ENCODE data around the gene TSC2. TPM values are rescaled to one million over a fixed set of nuclear protein-coding genes. Genes with fewer than 3 reads are reported as not detected.

The TSC2 gene
- total and polyA plus RNA-seq, 2 donors = 22.7 to 61.8 TPM

- peaks cover 12 to 35% of the 10 kb centered on the region in 2 donors for H3K4me1 ChIP-seq (ENCODE audit: control insufficient read depth in 2 of 2, insufficient read depth in 2 of 2, low read length in 2 of 2)
- H3K27me3 ChIP-seq (ENCODE audit: control insufficient read depth in 2 of 2, insufficient read depth in 1 of 2, low read length in 1 of 2) = peaks cover 46 to 77% of the 10 kb centered on the region in 2 donors
- peak overlapping the region in 1 of 2 donors; percentile 55 for H3K4me3 ChIP-seq (ENCODE audit: low read length in 2 of 2)
- no peak for DNase-seq (ENCODE audit: low read depth in 6 of 9, low spot score in 9 of 9)
- H3K9me3 ChIP-seq (ENCODE audit: control insufficient read depth in 2 of 2, insufficient read depth in 1 of 2, low read length in 1 of 2) = peaks cover 1 to 11% of the 10 kb centered on the region in 2 donors
- peak overlapping the region in 1 of 2 donors; percentile 13 for H3K27ac ChIP-seq (ENCODE audit: low read depth in 1 of 2, low read length in 1 of 2)
- 13% methylated on average over 76 of the region's 76 CpGs for WGBS
- no peaks in the 10 kb centered on the region for H3K36me3 ChIP-seq (ENCODE audit: control insufficient read depth in 2 of 2, insufficient read depth in 2 of 2, low read length in 1 of 2)
Observed at GRCh38 chr16:2027024-2028010, 20.5 kb upstream of the TSC2 start.

GRCh38 chr16:2028146-2028545 lies 19.6 kb upstream of the TSC2 start:
- Histone ChIP-seq H3K36me3 (ENCODE audit: control insufficient read depth in 2 of 2, insufficient read depth in 2 of 2, low read length in 1 of 2) (no peaks in the 10 kb centered on the region), H3K27me3 (ENCODE audit: control insufficient read depth in 2 of 2, insufficient read depth in 1 of 2, low read length in 1 of 2) (peaks cover 46 to 78% of the 10 kb centered on the region in 2 donors), H3K9me3 (ENCODE audit: control insufficient read depth in 2 of 2, insufficient read depth in 1 of 2, low read length in 1 of 2) (peaks cover 1 to 11% of the 10 kb centered on the region in 2 donors), H3K4me3 (ENCODE audit: low read length in 2 of 2) (no peak overlapping the region), H3K27ac (ENCODE audit: low read depth in 1 of 2, low read length in 1 of 2) (no peak overlapping the region), H3K4me1 (ENCODE audit: control insufficient read depth in 2 of 2, insufficient read depth in 2 of 2, low read length in 2 of 2) (peaks cover 9 to 38% of the 10 kb centered on the region in 2 donors)
- DNase-seq (ENCODE audit: low read depth in 6 of 9, low spot score in 9 of 9) = no peak
- WGBS = 92% methylated on average over 3 of the region's 3 CpGs

- no peaks in the 10 kb centered on the region for H3K36me3 ChIP-seq (ENCODE audit: control insufficient read depth in 2 of 2, insufficient read depth in 2 of 2, low read length in 1 of 2)
- no peak for DNase-seq (ENCODE audit: low read depth in 6 of 9, low spot score in 9 of 9)
- peaks cover 1 to 11% of the 10 kb centered on the region in 2 donors for H3K9me3 ChIP-seq (ENCODE audit: control insufficient read depth in 2 of 2, insufficient read depth in 1 of 2, low read length in 1 of 2)
- no peak overlapping the region for H3K4me3 ChIP-seq (ENCODE audit: low read length in 2 of 2)
- H3K27ac ChIP-seq (ENCODE audit: low read depth in 1 of 2, low read length in 1 of 2) = no peak overlapping the region
- peaks cover 46 to 79% of the 10 kb centered on the region in 2 donors for H3K27me3 ChIP-seq (ENCODE audit: control insufficient read depth in 2 of 2, insufficient read depth in 1 of 2, low read length in 1 of 2)
- H3K4me1 ChIP-seq (ENCODE audit: control insufficient read depth in 2 of 2, insufficient read depth in 2 of 2, low read length in 2 of 2) = peaks cover 7 to 38% of the 10 kb centered on the region in 2 donors
- 89% methylated on average over 18 of the region's 18 CpGs for WGBS
Observed at GRCh38 chr16:2028620-2029220, 19.1 kb upstream of the TSC2 start.

GRCh38 chr16:2029350-2029749 lies 18.4 kb upstream of the TSC2 start:
- Histone ChIP-seq H3K4me1 (ENCODE audit: control insufficient read depth in 2 of 2, insufficient read depth in 2 of 2, low read length in 2 of 2) (peaks cover 4 to 37% of the 10 kb centered on the region in 2 donors), H3K27me3 (ENCODE audit: control insufficient read depth in 2 of 2, insufficient read depth in 1 of 2, low read length in 1 of 2) (peaks cover 42 to 75% of the 10 kb centered on the region in 2 donors), H3K9me3 (ENCODE audit: control insufficient read depth in 2 of 2, insufficient read depth in 1 of 2, low read length in 1 of 2) (peaks cover 1 to 11% of the 10 kb centered on the region in 2 donors), H3K36me3 (ENCODE audit: control insufficient read depth in 2 of 2, insufficient read depth in 2 of 2, low read length in 1 of 2) (no peaks in the 10 kb centered on the region), H3K4me3 (ENCODE audit: low read length in 2 of 2) (no peak overlapping the region), H3K27ac (ENCODE audit: low read depth in 1 of 2, low read length in 1 of 2) (no peak overlapping the region)
- 98% methylated on average over 22 of the region's 22 CpGs for WGBS
- no peak for DNase-seq (ENCODE audit: low read depth in 6 of 9, low spot score in 9 of 9)

- H3K27me3 ChIP-seq (ENCODE audit: control insufficient read depth in 2 of 2, insufficient read depth in 1 of 2, low read length in 1 of 2) = peaks cover 38 to 71% of the 10 kb centered on the region in 2 donors
- 96% methylated on average over 11 of the region's 11 CpGs for WGBS
- H3K27ac ChIP-seq (ENCODE audit: low read depth in 1 of 2, low read length in 1 of 2) = no peak overlapping the region
- peaks cover 1 to 11% of the 10 kb centered on the region in 2 donors for H3K9me3 ChIP-seq (ENCODE audit: control insufficient read depth in 2 of 2, insufficient read depth in 1 of 2, low read length in 1 of 2)
- DNase-seq (ENCODE audit: low read depth in 6 of 9, low spot score in 9 of 9) = no peak
- no peaks in the 10 kb centered on the region for H3K36me3 ChIP-seq (ENCODE audit: control insufficient read depth in 2 of 2, insufficient read depth in 2 of 2, low read length in 1 of 2)
- H3K4me3 ChIP-seq (ENCODE audit: low read length in 2 of 2) = no peak overlapping the region
- H3K4me1 ChIP-seq (ENCODE audit: control insufficient read depth in 2 of 2, insufficient read depth in 2 of 2, low read length in 2 of 2) = peaks cover 4 to 36% of the 10 kb centered on the region in 2 donors
Observed at GRCh38 chr16:2030036-2030435, 17.7 kb upstream of the TSC2 start.

- Histone ChIP-seq H3K4me3 (ENCODE audit: low read length in 2 of 2) (no peak overlapping the region), H3K27ac (ENCODE audit: low read depth in 1 of 2, low read length in 1 of 2) (no peak overlapping the region), H3K27me3 (ENCODE audit: control insufficient read depth in 2 of 2, insufficient read depth in 1 of 2, low read length in 1 of 2) (peaks cover 27 to 60% of the 10 kb centered on the region in 2 donors), H3K4me1 (ENCODE audit: control insufficient read depth in 2 of 2, insufficient read depth in 2 of 2, low read length in 2 of 2) (peaks cover 4 to 40% of the 10 kb centered on the region in 2 donors), H3K9me3 (ENCODE audit: control insufficient read depth in 2 of 2, insufficient read depth in 1 of 2, low read length in 1 of 2) (peaks cover 1 to 11% of the 10 kb centered on the region in 2 donors), H3K36me3 (ENCODE audit: control insufficient read depth in 2 of 2, insufficient read depth in 2 of 2, low read length in 1 of 2) (no peaks in the 10 kb centered on the region)
- no peak for DNase-seq (ENCODE audit: low read depth in 6 of 9, low spot score in 9 of 9)
- whole genome bisulfite sequencing = 89% methylated on average over 11 of the region's 11 CpGs
Observed at GRCh38 chr16:2031081-2031577, 16.7 kb upstream of the TSC2 start.

GRCh38 chr16:2032285-2033056 lies 15.3 kb upstream of the TSC2 start:
- Histone ChIP-seq H3K9me3 (ENCODE audit: control insufficient read depth in 2 of 2, insufficient read depth in 1 of 2, low read length in 1 of 2) (peaks cover 1 to 9% of the 10 kb centered on the region in 2 donors), H3K36me3 (ENCODE audit: control insufficient read depth in 2 of 2, insufficient read depth in 2 of 2, low read length in 1 of 2) (no peaks in the 10 kb centered on the region), H3K27me3 (ENCODE audit: control insufficient read depth in 2 of 2, insufficient read depth in 1 of 2, low read length in 1 of 2) (peaks cover 14 to 49% of the 10 kb centered on the region in 2 donors), H3K4me3 (ENCODE audit: low read length in 2 of 2) (no peak overlapping the region), H3K4me1 (ENCODE audit: control insufficient read depth in 2 of 2, insufficient read depth in 2 of 2, low read length in 2 of 2) (peaks cover 4 to 34% of the 10 kb centered on the region in 2 donors), H3K27ac (ENCODE audit: low read depth in 1 of 2, low read length in 1 of 2) (no peak overlapping the region)
- DNase-seq (ENCODE audit: low read depth in 6 of 9, low spot score in 9 of 9) = no peak
- WGBS = 82% methylated on average over 15 of the region's 15 CpGs

GRCh38 chr16:2033057-2033908 lies 14.5 kb upstream of the TSC2 start:
- Histone ChIP-seq H3K36me3 (ENCODE audit: control insufficient read depth in 2 of 2, insufficient read depth in 2 of 2, low read length in 1 of 2) (no peaks in the 10 kb centered on the region), H3K4me3 (ENCODE audit: low read length in 2 of 2) (no peak overlapping the region), H3K27me3 (ENCODE audit: control insufficient read depth in 2 of 2, insufficient read depth in 1 of 2, low read length in 1 of 2) (peaks cover 7 to 41% of the 10 kb centered on the region in 2 donors), H3K4me1 (ENCODE audit: control insufficient read depth in 2 of 2, insufficient read depth in 2 of 2, low read length in 2 of 2) (peaks cover 4 to 36% of the 10 kb centered on the region in 2 donors), H3K27ac (ENCODE audit: low read depth in 1 of 2, low read length in 1 of 2) (peak overlapping the region in 1 of 2 donors; percentile 43), H3K9me3 (ENCODE audit: control insufficient read depth in 2 of 2, insufficient read depth in 1 of 2, low read length in 1 of 2) (peaks cover 0 to 3% of the 10 kb centered on the region in 2 donors)
- 38% methylated on average over 37 of the region's 37 CpGs for WGBS
- DNase-seq (ENCODE audit: low read depth in 6 of 9, low spot score in 9 of 9) = no peak

Measured in thymus (tissue), 11 donors.